HG02970 (cell line): ENCODE results near the gene COMMD7.
"Not testable (repeated sequence)": the region's sequence is repeated elsewhere in the genome, so short reads cannot be mapped to it uniquely, and the experiment has no call there.

ENCODE experiments used
- ATAC-seq: cut with Tn5 transposase; IDR thresholded peaks from one replicate; pipeline ENCODE4 v1.9.1; 2021; ENCODE audit warnings: mild to moderate bottlenecking, moderate library complexity, moderate number of reproducible peaks; ENCODE audit not compliant: unreplicated experiment, low FRiP score

COMMD7 gene

DNA sequence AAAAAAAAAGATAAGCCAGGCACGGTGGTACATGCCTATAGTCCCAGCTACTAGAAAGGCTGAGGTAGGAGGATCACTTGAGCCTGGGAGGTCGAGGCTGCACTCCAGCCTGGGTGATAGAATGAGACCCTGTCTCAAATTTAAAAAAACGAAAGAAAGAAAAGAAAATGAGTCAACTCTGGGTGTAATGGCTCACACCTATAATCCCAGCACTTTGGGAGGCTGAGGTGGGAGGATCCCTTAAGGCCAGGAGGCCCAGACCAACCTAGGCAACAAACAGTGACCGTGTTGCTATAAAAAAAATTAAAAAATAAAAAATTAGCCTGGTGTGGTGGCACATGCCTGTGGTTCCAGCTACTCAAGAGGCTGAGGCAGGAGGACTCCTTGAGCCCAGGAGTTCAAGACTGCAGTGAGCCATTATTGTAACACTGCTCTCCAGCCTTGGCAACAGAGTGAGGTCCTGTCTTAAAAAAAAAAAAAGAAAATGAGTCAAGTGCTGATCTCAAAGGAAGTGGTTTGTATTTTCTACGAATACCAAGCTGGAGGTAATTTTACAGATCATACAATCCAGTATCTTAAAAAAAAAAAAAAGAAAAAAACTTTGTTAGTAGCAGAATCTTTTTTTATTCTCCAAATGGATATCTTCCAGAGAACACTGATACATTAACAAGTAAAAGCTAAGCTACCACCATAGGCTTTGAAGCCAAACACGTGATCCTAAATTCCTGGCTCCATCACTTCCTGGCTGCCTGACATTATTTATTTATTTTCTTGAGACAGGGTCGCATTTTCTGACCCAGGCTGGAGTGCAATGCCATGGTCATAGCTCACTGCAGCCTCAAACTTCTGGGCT is 5.7 kb downstream of the COMMD7 start:
- ATAC-seq, result no peak

DNA sequence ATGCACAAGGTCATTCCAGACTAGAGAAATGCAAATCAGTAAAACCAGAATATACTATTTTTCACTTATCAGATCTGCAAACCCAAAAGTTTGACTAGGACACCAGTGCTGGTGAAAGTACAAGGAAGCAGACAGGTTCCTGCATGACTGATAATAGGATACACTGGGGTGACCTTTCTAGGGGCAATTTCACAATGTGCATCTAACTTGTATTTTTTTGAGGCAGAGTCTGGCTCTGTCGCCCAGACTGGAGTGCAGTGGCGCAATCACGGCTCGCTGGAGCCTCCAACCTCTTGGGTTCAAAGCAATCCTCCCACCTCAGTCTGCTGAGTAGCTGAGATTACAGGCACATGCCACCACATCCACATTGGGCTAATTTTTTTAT is 11.4 kb downstream of the COMMD7 start:
- ATAC-seq, result no peak

DNA sequence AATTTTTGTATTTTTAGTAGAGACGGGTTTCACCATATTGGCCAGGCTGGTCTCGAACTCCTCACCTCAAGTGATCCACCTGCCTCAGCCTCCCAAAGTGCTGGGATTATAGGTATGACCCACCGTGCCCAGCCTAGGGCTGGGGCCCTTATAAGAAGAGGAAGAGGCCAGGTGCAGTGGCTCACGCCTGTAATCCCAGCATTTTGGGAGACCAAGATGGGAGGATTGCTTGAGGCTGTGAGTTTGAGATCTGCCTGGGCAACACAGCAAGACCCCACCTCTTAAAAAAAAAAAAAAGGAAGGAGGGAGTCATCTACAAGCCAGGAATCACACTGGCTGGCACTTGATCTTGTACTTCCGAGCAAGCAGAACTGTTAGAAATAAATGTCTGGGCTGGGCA is 13.9 kb downstream of the COMMD7 start:
- not testable (repeated sequence) for ATAC-seq

DNA sequence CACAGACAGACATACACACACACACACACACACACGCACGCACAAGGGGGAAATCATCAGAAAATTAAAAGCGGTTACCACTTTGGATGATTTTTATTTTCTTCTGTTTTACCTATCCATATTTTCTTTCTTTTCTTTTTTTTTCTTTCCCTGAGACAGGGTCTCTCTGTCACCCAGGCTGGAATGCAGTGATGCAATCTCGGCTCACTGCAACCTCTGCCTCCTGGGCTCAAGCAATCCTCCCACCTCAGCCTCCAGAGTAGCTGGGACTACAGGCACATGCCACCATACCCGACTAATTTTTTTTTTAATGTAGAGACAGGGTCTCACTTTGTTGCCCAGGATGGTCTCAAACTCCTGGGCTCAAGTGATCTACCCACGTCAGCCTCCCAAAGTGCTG is 14.8 kb downstream of the COMMD7 start:
- ATAC-seq, result not testable (repeated sequence)

DNA sequence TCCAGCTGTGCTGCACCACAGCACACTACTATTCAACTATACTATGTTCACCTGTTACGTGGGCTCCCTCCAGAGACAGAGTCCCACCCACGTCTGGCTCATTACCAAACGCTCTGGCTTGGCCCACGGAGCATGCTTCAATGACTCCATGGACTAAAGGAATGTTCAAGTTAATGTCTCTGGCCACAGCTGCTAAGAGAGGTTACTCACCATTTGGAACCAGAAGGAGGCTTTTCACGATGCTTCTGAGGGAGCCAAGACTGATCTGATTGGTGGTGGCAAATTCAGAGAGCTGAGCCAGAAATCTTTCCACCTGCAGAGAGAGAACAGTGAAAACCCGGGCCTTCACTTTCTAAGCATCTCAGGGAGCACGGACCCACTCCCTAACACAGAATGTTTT is 15.6 kb downstream of the COMMD7 start:
- ATAC-seq, result no peak

DNA sequence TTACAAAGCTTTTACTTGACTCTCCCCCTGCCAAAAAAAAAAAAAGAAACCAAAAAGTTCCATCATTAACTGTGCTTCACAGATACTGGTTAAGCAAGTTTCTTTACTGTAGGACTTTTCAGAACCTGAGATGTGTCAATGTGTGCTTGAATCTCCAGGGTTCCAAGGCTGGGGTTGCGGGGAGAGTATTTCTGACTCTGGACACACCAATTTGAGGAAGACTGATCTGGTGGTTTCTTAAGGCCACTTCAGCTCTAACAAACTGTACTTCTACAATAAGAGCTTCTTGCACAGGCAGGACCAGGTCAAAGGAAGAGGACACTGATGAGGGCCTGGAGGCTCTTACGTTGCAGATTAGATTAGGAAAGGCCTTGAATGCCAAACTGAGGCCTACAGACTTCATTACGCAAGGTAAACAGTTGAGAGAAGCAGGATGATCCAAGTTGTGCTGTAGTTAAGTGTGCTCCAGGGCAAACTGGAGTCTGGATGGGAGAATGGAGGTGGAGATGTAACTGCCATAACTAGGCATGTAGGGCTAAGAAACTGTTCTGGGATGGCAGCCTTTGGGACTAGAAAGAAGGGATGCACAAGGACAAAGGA is 24.4 kb downstream of the COMMD7 start:
- ATAC-seq, result no peak

DNA sequence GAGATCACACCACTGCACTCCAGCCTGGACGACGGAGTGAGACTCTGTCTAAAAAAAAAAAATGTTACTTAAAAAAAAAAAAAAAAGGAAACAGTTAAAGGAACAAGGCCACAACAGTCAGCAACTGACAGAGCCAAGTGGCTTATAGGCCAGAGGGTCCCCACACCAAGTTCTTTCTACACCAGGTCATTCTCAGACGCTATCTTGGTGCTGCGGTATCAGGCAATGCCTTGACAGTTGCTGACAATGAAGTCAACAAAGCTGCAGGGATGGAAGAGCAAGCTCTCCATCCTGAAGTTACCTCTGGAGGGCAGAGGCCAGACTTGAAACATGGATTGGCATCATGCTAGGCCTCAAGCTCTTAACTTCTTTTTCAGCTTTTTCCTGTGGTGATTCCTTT is 31.9 kb downstream of the COMMD7 start:
- ATAC-seq, result no peak

DNA sequence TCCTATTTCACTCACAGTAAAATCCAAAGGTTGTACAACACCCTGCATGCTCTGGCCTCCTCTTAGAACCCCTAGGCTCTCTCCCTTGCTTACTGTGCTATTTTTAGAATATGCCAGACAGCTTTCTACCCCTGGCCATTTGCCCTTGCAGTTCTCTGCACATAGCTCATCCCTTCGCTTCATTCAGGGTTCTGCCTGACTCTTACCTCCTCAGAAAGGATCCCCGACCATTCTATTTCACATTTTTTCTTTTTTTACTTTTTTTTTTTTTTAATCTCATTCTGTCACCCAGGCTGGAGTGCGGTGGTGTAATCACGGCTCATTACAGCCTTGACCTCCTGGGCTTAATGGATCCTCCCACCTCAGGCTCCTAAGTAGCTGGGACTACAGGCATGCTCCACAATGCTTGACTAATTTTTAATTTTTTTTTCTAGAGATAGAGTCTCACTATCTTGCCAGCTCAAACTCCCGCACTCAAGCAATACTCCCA is 33.6 kb downstream of the COMMD7 start:
- no peak for ATAC-seq

DNA sequence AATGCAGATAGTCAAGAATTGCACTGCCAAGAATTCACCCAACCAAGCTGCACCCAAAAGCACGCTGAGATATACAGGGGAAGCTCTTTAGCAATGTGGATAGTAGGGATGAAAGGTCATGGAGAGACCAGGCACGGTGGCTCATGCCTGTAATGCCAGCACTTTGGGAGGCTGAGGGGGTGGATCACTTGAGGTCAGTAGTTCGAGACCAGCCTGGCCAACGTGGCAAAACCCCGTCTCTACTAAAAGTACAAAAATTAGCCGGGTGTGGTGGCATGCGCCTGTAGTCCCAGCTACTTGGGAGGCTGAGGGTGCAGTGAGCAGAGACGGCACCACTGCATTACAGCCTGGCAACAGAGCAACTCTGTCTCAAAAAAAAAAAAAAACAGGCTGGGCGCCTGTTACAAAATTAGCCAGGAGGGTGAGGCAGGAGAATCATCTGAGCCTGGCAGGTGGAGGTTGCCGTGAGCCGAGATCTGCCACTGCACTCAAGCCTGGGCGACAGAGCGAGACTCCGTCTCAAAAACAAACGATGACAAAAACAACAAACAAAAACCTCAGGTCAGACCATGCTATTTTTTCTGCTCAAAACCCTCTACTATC is 34.1 kb downstream of the COMMD7 start:
- not testable (repeated sequence) for ATAC-seq

DNA sequence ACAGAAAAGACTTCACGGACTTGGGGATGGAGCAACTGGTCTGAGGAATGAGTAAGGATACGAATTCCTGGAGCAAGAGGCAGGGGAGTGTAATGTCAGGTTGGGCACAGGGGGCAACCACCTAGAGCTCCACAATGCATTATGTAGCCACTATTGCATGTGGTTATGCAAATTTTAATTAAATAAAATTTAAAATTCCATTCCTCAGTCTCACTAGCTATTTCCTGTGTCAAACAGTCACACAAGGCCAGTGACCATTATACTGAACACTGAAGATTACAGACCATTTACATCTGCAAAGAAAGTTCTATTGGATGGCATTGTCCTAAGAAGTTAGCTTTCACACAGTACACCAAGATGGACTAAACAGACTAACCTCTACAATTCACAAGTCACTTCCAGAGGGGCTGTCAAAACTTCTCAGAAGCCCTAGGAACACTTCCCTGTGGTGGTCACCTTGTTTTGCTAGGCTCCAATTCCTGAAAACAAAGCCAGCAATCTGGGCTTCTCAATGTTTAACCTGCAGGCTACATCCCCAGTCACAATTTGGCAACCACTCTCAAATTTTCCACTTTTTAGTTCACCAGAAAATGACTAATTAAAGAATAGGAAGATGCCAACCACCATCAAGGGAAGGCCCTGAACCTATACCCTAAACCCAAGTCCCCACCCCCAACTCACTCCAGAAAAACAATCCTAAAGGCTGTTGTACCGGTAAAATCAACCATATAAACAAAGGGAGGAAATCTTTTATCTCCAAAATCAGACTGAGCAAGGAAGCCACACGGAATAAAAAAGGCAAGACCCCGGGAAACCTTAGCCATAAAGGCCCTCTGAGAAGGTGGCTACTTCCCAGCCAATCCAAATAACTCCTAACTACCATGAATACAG is 35.3 kb downstream of the COMMD7 start:
- no peak for ATAC-seq

DNA sequence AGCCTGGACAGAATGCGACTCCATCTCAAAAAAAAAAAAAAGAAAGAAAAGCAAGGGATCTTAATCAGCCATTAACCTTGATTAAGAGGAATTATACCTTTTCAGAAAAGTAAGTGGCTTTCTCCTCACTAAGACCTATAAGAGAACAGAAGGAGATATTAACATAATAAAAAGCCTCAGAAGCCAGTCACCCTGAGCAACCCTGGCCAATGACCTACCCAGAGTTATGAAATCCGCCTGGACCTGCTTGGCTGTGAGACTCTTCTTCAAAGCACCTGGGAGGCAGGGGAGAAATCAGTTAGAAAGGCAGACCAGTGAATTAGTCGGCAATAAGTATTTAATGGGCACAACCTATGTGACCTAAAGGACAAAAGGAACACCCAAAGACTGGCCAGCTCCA is 36.8 kb downstream of the COMMD7 start:
- ATAC-seq, result no peak

DNA sequence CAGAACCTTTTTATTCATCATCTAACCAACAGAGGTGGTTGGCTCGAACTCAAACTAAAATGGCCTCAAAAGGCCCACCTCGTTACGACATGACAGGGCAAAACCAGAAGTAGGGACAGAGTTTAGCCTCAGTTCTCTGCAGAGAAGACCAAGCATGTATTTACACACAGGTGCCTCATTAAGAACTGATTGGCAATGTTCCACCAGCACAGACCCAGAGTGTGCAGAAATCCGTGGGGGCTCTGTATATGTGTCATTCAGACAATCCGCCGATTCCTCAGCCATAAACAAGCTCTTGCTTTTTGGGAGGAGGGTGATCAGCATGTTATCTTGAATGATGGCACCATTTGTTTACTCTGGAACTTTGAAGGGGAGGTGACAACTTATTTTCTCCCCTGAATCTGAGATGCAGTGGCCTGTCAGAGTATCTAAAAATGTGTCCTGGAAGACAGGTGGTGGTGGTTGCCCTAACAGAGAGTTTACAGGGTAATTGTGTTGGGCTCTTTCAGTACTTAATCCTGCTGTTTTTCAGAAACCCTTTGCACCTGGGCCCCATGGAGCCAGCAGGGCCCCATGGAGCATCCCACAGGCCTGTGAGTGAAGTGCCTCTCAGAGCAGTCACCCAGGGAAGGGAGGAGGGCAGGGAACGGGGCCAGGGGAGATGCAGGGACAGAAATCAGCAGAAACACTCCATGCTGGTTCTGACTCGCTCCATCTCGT is 40.4 kb downstream of the COMMD7 start:
- no peak for ATAC-seq

DNA sequence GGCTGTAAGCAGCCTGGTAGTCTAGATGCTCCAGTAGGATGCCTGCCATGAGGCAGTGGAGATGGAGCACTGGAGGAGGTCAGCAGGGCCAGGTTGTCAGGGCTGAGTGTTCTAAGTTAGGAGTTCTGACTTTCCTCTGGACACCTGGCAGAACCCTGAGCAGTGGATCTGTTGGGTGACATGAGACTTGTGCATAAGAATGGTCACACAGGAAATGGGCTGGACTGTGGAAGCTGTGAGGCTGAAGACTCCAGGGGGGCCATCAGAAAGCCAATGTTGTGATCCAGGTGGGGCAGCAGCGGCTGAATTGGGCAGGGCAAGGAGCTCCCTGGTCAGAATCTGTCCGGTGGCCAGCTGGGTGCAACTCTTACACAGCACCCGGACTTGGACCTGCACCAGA is 45.7 kb downstream of the COMMD7 start:
- no peak for ATAC-seq

DNA sequence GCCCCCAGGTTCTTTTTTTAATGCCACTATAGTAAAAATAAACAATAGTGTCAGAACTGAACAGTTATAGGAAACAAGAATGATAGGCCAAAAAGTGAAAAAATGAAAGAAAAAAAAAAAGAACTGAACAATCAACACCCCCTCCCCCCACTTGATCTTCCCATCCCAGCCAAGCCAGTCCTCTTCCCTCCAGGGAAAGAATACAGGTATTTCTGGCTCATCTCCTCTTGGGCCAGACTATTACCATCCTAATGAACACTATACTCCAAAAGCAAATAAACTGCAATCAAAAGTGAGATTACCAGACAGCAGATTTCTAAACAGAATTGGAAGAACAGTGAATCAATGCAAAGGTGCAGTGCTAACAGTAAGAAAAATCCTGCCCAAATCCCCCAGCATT is 48.2 kb downstream of the COMMD7 start:
- no peak for ATAC-seq

DNA sequence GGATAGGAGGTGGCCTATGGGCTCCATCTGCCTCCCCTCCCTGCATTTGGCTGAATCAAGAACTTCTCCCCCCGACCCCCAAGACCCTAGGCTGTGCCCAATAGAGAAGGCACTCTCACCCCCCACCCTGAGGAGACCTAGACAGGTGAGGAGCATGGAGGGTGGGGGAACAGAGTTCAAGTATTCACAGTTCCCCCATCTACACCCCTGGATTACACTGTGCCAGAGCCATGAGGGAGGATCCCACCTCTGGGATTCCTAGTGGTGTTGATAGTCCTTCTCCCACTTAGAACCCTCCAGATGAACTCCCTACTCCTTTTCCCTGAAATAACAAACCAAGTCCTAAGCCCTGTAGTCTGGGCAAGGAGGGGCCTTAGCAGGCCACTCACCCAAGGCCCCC is 54.3 kb downstream of the COMMD7 start:
- not testable (repeated sequence) for ATAC-seq

DNA sequence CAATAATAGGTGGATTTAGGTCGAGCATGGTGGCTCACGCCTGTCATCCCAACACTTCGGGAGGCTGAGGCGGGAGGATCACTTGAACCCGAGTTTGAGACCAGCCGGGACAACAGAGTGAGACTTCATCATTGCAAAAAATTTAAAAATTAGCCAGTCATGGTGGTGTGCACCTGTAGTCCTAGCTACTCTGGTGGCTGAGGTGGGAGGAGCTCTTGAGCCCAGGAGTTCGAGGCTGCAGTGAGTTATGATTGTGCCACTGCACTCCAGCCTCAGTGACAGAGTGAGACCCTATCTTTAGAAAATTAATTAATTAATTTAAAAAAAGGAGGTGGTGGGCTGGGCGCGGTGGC is 56.1 kb downstream of the COMMD7 start:
- no peak for ATAC-seq

DNA sequence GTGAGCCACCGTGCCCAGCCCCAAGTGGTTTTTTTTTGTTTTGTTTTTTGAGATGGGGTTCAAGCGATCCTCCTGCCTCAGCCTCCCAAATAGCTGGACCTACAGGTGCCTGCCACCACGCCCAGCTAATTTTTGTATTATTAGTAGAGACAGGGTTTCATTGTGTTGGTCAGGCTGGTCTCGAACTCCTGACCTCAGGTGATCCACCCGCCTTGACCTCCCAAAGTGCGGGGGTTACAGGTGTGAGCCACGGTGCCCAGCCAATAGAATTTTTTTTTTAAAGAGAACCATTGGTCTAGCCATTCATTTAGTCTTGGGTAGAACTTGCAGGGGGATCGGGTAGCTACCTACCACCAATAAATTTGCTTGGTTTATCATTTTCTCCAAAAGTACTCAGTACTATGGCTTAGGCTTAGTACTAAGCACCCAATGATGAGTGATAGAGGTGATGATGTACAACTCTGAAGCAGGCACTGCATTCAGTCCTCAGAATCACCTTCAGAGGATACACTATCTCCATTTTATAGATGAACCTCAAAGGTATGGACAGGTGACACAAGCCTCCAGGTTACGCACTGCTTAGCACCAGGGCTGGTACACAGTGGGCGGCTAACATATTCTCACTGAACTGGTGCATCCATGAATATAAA is 56.6 kb downstream of the COMMD7 start:
- ATAC-seq, result no peak

DNA sequence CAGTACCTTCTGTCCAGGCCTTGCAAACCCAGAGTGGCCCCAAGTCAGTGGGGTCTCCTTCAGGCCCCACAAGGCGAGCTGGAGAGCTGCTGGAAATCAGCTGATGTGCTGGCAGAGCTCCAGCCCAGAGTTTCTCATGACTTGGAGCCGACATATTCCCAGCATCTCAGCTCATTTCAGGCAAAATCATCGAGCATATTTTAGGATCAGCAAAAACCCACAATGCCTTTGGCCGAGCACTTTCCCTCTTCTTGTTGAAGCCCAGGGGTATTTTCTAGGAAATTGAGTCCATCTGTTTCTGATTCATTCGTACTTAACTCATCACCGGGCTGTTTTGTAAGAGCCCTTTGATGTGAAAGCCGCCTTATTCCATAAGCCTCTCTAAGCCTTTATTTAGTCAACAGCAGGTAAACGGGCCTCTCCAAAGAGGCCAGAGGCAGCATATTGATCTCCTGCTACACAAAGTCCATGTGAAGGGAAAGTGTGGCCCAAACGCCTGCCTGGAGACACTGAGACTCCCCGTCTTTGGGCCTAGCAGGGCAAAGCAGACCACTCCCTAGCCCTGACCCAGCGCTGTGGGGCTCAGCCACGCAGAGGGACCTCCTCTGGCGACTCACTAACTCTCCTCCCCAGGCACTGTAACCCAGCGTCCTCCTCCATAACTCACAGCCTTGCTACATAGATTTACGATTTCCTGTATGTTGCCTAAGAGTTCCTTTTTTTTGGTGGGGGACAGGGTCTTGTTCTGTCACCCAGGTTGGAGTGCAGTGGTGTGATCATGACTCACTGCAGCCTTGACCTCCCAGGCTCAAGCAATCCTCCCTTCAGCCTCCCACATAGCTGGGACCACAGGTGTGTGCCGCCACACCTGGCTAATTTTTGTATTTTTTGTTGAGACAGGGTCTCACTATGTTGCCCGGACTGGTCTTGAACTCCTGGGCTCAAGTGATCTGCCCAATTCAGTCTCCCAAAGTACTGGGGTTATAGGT is 57.4 kb downstream of the COMMD7 start:
- no peak for ATAC-seq
